ENCODE results near the gene GPR146. TPM values are rescaled to one million over a fixed set of nuclear protein-coding genes. Genes with fewer than 3 reads are reported as not detected.

The GPR146 gene
- total RNA-seq, 1 experiment from 2014 or later = 0.92 TPM

GRCh38 chr7:1040790-1041189 is 3.6 kb upstream of the GPR146 start (continued):
- TF ChIP-seq ZNF425 (CRISPR knock-in tag; conservative IDR thresholded peaks at IDR 0.05) (no peak), ZNF532 (CRISPR knock-in tag; IDR thresholded peaks at IDR 0.05; ENCODE audit: borderline replicate concordance) (no peak), RELA (CRISPR knock-in tag; IDR thresholded peaks at IDR 0.05; ENCODE audit: borderline replicate concordance) (no peak), NFYB (CRISPR knock-in tag; conservative IDR thresholded peaks at IDR 0.05; ENCODE audit: low read depth) (no peak), CTCF (IDR thresholded peaks at IDR 0.05) (no peak)

- peak overlapping the region; percentile 92 for H3K27ac Mint-ChIP-seq
- ATAC-seq (no peak), DNase-seq (ENCODE audit: low spot score) (no peak)
- H3K4me3 Mint-ChIP-seq = no peak overlapping the region
- H3K36me3 Mint-ChIP-seq = no peaks in the 10 kb centered on the region
- H3K9me3 Mint-ChIP-seq = no peaks in the 10 kb centered on the region
- ChIA-PET CTCF (interaction anchor here (1.2 to 5.0 kb wide), 5 partner anchors 16 to 48 kb away, joined by 3 to 48 read pairs (median 11); no protein-coding TSS in a partner anchor), POLR2A (no interaction called here)
- peaks cover 25% of the 10 kb centered on the region for H3K4me1 Mint-ChIP-seq
- H3K27me3 Mint-ChIP-seq (ENCODE audit: low read depth) = no peaks in the 10 kb centered on the region
- TF ChIP-seq SMAD3 (CRISPR knock-in tag; IDR thresholded peaks at IDR 0.05; ENCODE audit: borderline replicate concordance) = no peak
- no peak for TF ChIP-seq STAT6 (CRISPR knock-in tag; conservative IDR thresholded peaks at IDR 0.05; ENCODE audit: low read depth)
- no peak for TF ChIP-seq ZNF317 (CRISPR knock-in tag; IDR thresholded peaks at IDR 0.05; ENCODE audit: borderline replicate concordance, low read depth)
- no peak for TF ChIP-seq NFYB (CRISPR knock-in tag; conservative IDR thresholded peaks at IDR 0.05; ENCODE audit: low read depth)
- no peak for TF ChIP-seq TCF7 (CRISPR knock-in tag; IDR thresholded peaks at IDR 0.05; ENCODE audit: low read depth)
- TF ChIP-seq FOXJ3 (CRISPR knock-in tag; IDR thresholded peaks at IDR 0.05; ENCODE audit: borderline replicate concordance) = no peak
- TF ChIP-seq RELA (CRISPR knock-in tag; IDR thresholded peaks at IDR 0.05; ENCODE audit: borderline replicate concordance) = no peak
- TF ChIP-seq JUN (CRISPR knock-in tag; IDR thresholded peaks at IDR 0.05) = no peak
- no peak for TF ChIP-seq ZNF671 (CRISPR knock-in tag; IDR thresholded peaks at IDR 0.05)
- TF ChIP-seq ZNF263 (CRISPR knock-in tag; IDR thresholded peaks at IDR 0.05; ENCODE audit: low read depth) = no peak
- no peak for TF ChIP-seq ATF2 (CRISPR knock-in tag; IDR thresholded peaks at IDR 0.05; ENCODE audit: borderline replicate concordance, low read depth)
- TF ChIP-seq SOX15 (CRISPR knock-in tag; IDR thresholded peaks at IDR 0.05) = no peak
- TF ChIP-seq ZMAT4 (CRISPR knock-in tag; IDR thresholded peaks at IDR 0.05) = no peak
- no peak for TF ChIP-seq ELF4 (CRISPR knock-in tag; IDR thresholded peaks at IDR 0.05; ENCODE audit: low read depth)
- TF ChIP-seq USF2 (CRISPR knock-in tag; IDR thresholded peaks at IDR 0.05) = no peak
- no peak for TF ChIP-seq ATF1 (CRISPR knock-in tag; IDR thresholded peaks at IDR 0.05)
These were observed 2.5 kb upstream of the GPR146 start for GRCh38 chr7:1041551-1042491.
